ENCODE results near the gene PTPRCAP. TPM values are rescaled to one million over a fixed set of nuclear protein-coding genes. Genes with fewer than 3 reads are reported as not detected.
A peak's percentile ranks its signal among the peaks of the same experiment; 100 is the strongest.
"Not testable (repeated sequence)": the region's sequence is repeated elsewhere in the genome, so short reads cannot be mapped to it uniquely, and the experiment has no call there.

Gene PTPRCAP
- total RNA-seq (2021; fragmentation: NEBNext Ultra II Directional; extraction: Animal tissue kit (Norgen Biotek cat#: 25700)): under 1 TPM in 3 of 6 experiments, not detected in 3; 0.35 to 0.50 (median 0.40) TPM
- long read RNA-seq: 0 reads

- peaks cover 4% of the 10 kb centered on the region; the same call in 1 of the 2 replicates for H3K4me1 Mint-ChIP-seq (ENCODE audit: low read depth)
- peaks cover 1% of the 10 kb centered on the region for H3K36me3 Mint-ChIP-seq (ENCODE audit: low read depth)
- no peak within 1 kb of the TSS for H3K4me3 Mint-ChIP-seq
- H3K27ac Mint-ChIP-seq: peak within 1 kb of the TSS; percentile 30; the same call in 1 of the 2 replicates
- H3K9me3 Mint-ChIP-seq: no peaks in the 10 kb centered on the region
- peaks cover 9% of the 10 kb centered on the region for H3K27me3 Mint-ChIP-seq (ENCODE audit: insufficient read depth)
- no peak for DNase-seq
- TF ChIP-seq CTCF (IDR thresholded peaks at IDR 0.05): no peak
These were observed at the start of gene PTPRCAP for GRCh38 chr11:67437082-67437808. Gene PTPRCAP (minus strand): TSS chr11:67437682. CDS start chr11:67437619, 63 bp downstream.

- TF ChIP-seq CTCF (IDR thresholded peaks at IDR 0.05): no peak
- H3K9me3 Mint-ChIP-seq: peaks cover 5% of the 10 kb centered on the region; the same call in 1 of the 2 replicates
- H3K4me3 Mint-ChIP-seq: no peak overlapping the region
- H3K36me3 Mint-ChIP-seq (ENCODE audit: low read depth): peaks cover 24% of the 10 kb centered on the region
- H3K27ac Mint-ChIP-seq: no peak overlapping the region
- H3K4me1 Mint-ChIP-seq (ENCODE audit: low read depth): peaks cover 38% of the 10 kb centered on the region
- DNase-seq: no peak
- peaks cover 5% of the 10 kb centered on the region; the same call in 1 of the 2 replicates for H3K27me3 Mint-ChIP-seq (ENCODE audit: insufficient read depth)
These were observed 49.2 kb upstream of the PTPRCAP start for GRCh38 chr11:67486481-67487195.

- DNase-seq; H3K27ac Mint-ChIP-seq; H3K27me3 Mint-ChIP-seq (ENCODE audit: insufficient read depth); H3K9me3 Mint-ChIP-seq; H3K4me3 Mint-ChIP-seq: not testable (repeated sequence)
- peaks cover 38% of the 10 kb centered on the region for H3K4me1 Mint-ChIP-seq (ENCODE audit: low read depth)
- peaks cover 24% of the 10 kb centered on the region for H3K36me3 Mint-ChIP-seq (ENCODE audit: low read depth)
These were observed 48.4 kb upstream of the PTPRCAP start for GRCh38 chr11:67485873-67486361.

GRCh38 chr11:67484847-67485311 lies 47.4 kb upstream of the PTPRCAP start:
- Mint-ChIP-seq H3K27ac (no peak overlapping the region; the same call in 1 of the 2 replicates), H3K27me3 (ENCODE audit: insufficient read depth) (peaks cover 7% of the 10 kb centered on the region), H3K4me3 (peak overlapping the region; percentile 7; the same call in 1 of the 2 replicates)

GRCh38 chr11:67483831-67484665 lies 46.6 kb upstream of the PTPRCAP start:
- Mint-ChIP-seq H3K4me3 (peak overlapping the region; percentile 30), H3K4me1 (ENCODE audit: low read depth) (peaks cover 38% of the 10 kb centered on the region), H3K27me3 (ENCODE audit: insufficient read depth) (peaks cover 2% of the 10 kb centered on the region)

More at GRCh38 chr11:67484847-67485311, 47.4 kb upstream of the PTPRCAP start:
- no peak for TF ChIP-seq CTCF (IDR thresholded peaks at IDR 0.05)
- H3K9me3 Mint-ChIP-seq: peaks cover 5% of the 10 kb centered on the region; the same call in 1 of the 2 replicates
- H3K36me3 Mint-ChIP-seq (ENCODE audit: low read depth): peaks cover 24% of the 10 kb centered on the region
- DNase-seq: no peak
- H3K4me1 Mint-ChIP-seq (ENCODE audit: low read depth): peaks cover 38% of the 10 kb centered on the region

More at GRCh38 chr11:67483831-67484665, 46.6 kb upstream of the PTPRCAP start:
- no peak for DNase-seq
- H3K27ac Mint-ChIP-seq: 0 out of 2 replicates have a peak overlapping the region, but pooled peaks have one; percentile 16
- TF ChIP-seq CTCF (IDR thresholded peaks at IDR 0.05): no peak
- H3K36me3 Mint-ChIP-seq (ENCODE audit: low read depth): peaks cover 24% of the 10 kb centered on the region
- H3K9me3 Mint-ChIP-seq: peaks cover 5% of the 10 kb centered on the region; the same call in 1 of the 2 replicates
